CD8-positive, alpha-beta memory T cell (primary cell): ENCODE results near the gene ITIH6. TPM values are rescaled to one million over a fixed set of nuclear protein-coding genes. Genes with fewer than 3 reads are reported as not detected.

ENCODE experiments used
- CTCF ChIA-PET: fragments of 350-600 bp; sonication (Branson Sonifier 250); formaldehyde crosslinking; loops from one replicate; lab custom pipeline; 2021; ENCODE audit warnings: antibody characterized with exemption; lab: Charles Lee
- POLR2A ChIA-PET: fragments of 350-600 bp; sonication (Branson Sonifier 250); formaldehyde crosslinking; loops from one replicate; lab custom pipeline; 2021; ENCODE audit warnings: antibody characterized with exemption; lab: Charles Lee
- DNase-seq, 5 donors: peaks; one replicate each; pipeline versions ENCODE4 v3.0.0 to v3.0.0-alpha.2; 2020 to 2022; ENCODE audit warnings: mixed read lengths in 1 of 5
- H3K27ac ChIP-seq: one replicate; pipeline ENCODE4 v1.7.0; 2013; ENCODE audit warnings: low read depth, mild to moderate bottlenecking, low read length, moderate library complexity
- H3K27me3 ChIP-seq: 2 replicates; pipeline ENCODE4 v1.7.0; 2013; ENCODE audit warnings: low read length, mild to moderate bottlenecking; ENCODE audit not compliant: insufficient read depth, poor library complexity, severe bottlenecking
- H3K36me3 ChIP-seq: 2 replicates; pipeline ENCODE4 v1.7.0; 2013; ENCODE audit warnings: mild to moderate bottlenecking, low read length, moderate library complexity; ENCODE audit not compliant: insufficient read depth
- H3K4me1 ChIP-seq: 2 replicates; pipeline ENCODE4 v1.7.0; 2013; ENCODE audit warnings: mild to moderate bottlenecking, low read length, moderate library complexity; ENCODE audit not compliant: insufficient read depth
- H3K4me3 ChIP-seq: 2 replicates; pipeline ENCODE4 v1.7.0; 2013; ENCODE audit warnings: mild to moderate bottlenecking, low read length
- H3K9me3 ChIP-seq: 2 replicates; pipeline ENCODE4 v1.7.0; 2013; ENCODE audit warnings: mild to moderate bottlenecking, low read length
- H3K27ac Mint-ChIP-seq, 8 donors: one replicate each; pipeline ENCODE4 v1.8.0; 2020 to 2021; ENCODE audit warnings: mixed read lengths in 8 of 8, mild to moderate bottlenecking in 6 of 8, inconsistent platforms in 3 of 8, moderate library complexity in 3 of 8
- H3K27me3 Mint-ChIP-seq, 2 donors: one replicate each; pipeline ENCODE4 v1.8.0; 2020 to 2021; ENCODE audit warnings: mixed read lengths in 2 of 2, mild to moderate bottlenecking in 1 of 2, moderate library complexity in 1 of 2
- H3K36me3 Mint-ChIP-seq, 3 donors: one replicate each; pipeline ENCODE4 v1.8.0; 2020 to 2021; ENCODE audit warnings: mixed read lengths in 3 of 3, inconsistent platforms in 1 of 3, mild to moderate bottlenecking in 1 of 3
- H3K4me1 Mint-ChIP-seq, 3 donors: one replicate each; pipeline ENCODE4 v1.8.0; 2020 to 2021; ENCODE audit warnings: mixed read lengths in 3 of 3, inconsistent platforms in 1 of 3, mild to moderate bottlenecking in 1 of 3
- H3K4me3 Mint-ChIP-seq, 7 donors: one replicate each; pipeline ENCODE4 v1.8.0; 2020 to 2021; ENCODE audit warnings: mixed read lengths in 7 of 7, mild to moderate bottlenecking in 6 of 7, moderate library complexity in 4 of 7, inconsistent platforms in 2 of 7
- H3K9me3 Mint-ChIP-seq, 5 donors: one replicate each; pipeline ENCODE4 v1.8.0; 2020 to 2022; ENCODE audit warnings: mixed read lengths in 5 of 5, mild to moderate bottlenecking in 3 of 5, moderate library complexity in 2 of 5, inconsistent platforms in 1 of 5
- polyA plus RNA-seq: library from polyadenylated mRNA; unstranded; fragments of 300-500 nt; fragmentation: Illumina TruSeq; gene quantifications from one replicate; pipeline ENCODE4 v1.2.3, GENCODE V29; 2021
- total RNA-seq, 2 experiments: library from RNA; stranded (reverse); gene quantifications; one replicate each; pipeline ENCODE4 v1.2.3, GENCODE V29; 2021

Gene ITIH6
- total and polyA plus RNA-seq, 3 experiments from 2014 or later = not detected

GRCh38 chrX:54812306-54812705 is 14.3 kb upstream of the ITIH6 start:
- Histone ChIP-seq H3K27ac (no peak overlapping the region), H3K36me3 (peaks cover 33% of the 10 kb centered on the region), H3K4me3 (no peak overlapping the region), H3K27me3 (no peaks in the 10 kb centered on the region), H3K9me3 (no peaks in the 10 kb centered on the region), H3K4me1 (peaks cover 7% of the 10 kb centered on the region)
- ChIA-PET POLR2A (no interaction called here), CTCF (no interaction called here)
- Mint-ChIP-seq H3K4me1 (peaks cover 9 to 20% (median 12%) of the 10 kb centered on the region in 3 donors), H3K9me3 (no peaks in the 10 kb centered on the region), H3K36me3 (peaks cover 0 to 80% (median 15%) of the 10 kb centered on the region in 3 donors), H3K4me3 (no peak overlapping the region), H3K27ac (peak overlapping the region in 1 of 8 donors; percentile 11), H3K27me3 (peaks cover 0 to 14% of the 10 kb centered on the region in 2 donors)
- DNase-seq = no peak

GRCh38 chrX:54811301-54811885 is 13.3 kb upstream of the ITIH6 start:
- Histone ChIP-seq H3K9me3 (no peaks in the 10 kb centered on the region), H3K4me1 (peaks cover 7% of the 10 kb centered on the region), H3K27me3 (no peaks in the 10 kb centered on the region), H3K36me3 (peaks cover 33% of the 10 kb centered on the region), H3K4me3 (no peak overlapping the region), H3K27ac (no peak overlapping the region)
- peaks cover 0 to 76% (median 15%) of the 10 kb centered on the region in 3 donors for H3K36me3 Mint-ChIP-seq
- H3K4me1 Mint-ChIP-seq = peaks cover 9 to 24% (median 12%) of the 10 kb centered on the region in 3 donors
- DNase-seq = no peak
- peak overlapping the region in 2 of 7 donors; percentile 58 to 80 for H3K4me3 Mint-ChIP-seq
- peak overlapping the region in 2 of 8 donors; percentile 30 to 73 for H3K27ac Mint-ChIP-seq
- no peaks in the 10 kb centered on the region for H3K9me3 Mint-ChIP-seq
- peaks cover 0 to 8% of the 10 kb centered on the region in 2 donors for H3K27me3 Mint-ChIP-seq
- ChIA-PET POLR2A (no interaction called here), CTCF (no interaction called here)

DNA sequence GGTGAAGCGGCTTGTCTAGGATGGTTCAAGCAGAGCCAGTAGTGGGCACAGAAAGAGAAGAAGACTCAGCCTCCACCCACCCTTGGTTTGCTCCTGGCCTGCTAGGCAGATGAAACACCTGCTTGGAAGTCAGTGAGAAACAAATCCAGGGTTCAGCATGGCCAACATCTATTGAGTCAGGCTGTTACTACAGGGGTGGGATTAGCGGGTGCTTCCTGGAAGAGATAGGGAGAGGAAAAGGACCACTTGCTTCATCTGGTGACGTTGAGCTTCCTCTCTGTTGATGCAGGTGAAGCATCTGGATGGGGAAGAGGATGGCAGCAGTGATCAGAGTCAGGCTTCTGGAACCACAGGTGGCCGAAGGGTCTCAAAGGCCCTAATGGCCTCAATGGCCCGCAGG is 12.5 kb upstream of the ITIH6 start:
- no peaks in the 10 kb centered on the region for H3K9me3 Mint-ChIP-seq
- no peaks in the 10 kb centered on the region for H3K9me3 ChIP-seq
- peak overlapping the region in 1 of 8 donors; percentile 48 for H3K27ac Mint-ChIP-seq
- H3K27ac ChIP-seq = no peak overlapping the region
- peaks cover 0 to 8% of the 10 kb centered on the region in 2 donors for H3K27me3 Mint-ChIP-seq
- CTCF ChIA-PET = no interaction called here
- peaks cover 33% of the 10 kb centered on the region for H3K36me3 ChIP-seq
- H3K4me3 ChIP-seq = no peak overlapping the region
- H3K4me1 Mint-ChIP-seq = peaks cover 9 to 24% (median 12%) of the 10 kb centered on the region in 3 donors
- peaks cover 7% of the 10 kb centered on the region for H3K4me1 ChIP-seq
- DNase-seq = no peak
- H3K27me3 ChIP-seq = no peaks in the 10 kb centered on the region
- H3K36me3 Mint-ChIP-seq = peaks cover 0 to 67% (median 9%) of the 10 kb centered on the region in 3 donors
- no peak overlapping the region for H3K4me3 Mint-ChIP-seq
- POLR2A ChIA-PET = no interaction called here

DNA sequence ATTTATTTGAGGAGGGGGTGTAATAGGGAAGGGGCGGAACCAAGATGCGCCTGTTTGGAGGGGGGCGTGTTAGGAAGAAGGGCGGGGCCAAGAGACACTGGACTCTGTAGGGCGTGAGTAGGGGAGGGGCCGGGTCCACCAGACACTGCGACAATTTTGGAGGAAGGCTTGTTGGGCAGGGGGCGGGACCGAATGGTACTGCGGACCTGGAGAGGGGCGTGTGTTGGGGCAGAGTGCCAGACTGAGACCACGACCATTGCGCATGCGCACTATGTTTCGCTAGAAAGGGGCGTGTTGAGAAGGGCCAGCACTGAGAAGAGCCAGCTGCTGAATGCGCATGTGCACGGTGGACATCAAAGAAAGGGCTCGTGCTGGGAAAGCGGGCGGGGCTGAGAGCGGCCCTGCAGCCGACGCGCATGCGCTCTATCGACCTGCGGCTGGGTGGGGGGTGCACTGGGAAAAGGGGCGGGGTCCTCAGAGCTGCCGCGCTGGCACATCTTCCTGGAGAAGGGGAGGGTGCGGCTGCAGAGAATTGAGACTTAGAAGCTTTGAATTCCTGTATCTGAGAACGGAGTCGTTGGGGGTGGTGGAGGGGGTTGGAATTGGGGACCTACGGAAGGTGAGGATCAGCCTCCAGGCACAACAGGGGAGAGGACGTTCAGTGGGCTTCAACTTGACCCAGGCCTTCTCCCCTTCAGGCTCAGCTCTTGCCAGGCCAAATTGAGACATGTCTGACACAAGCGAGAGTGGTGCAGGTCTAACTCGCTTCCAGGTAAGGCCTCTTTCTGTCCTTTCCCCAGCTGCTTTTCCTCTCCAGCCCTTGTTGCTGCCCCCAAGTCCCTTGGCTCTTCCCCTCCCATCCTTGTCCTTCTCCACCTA is 10.8 kb upstream of the ITIH6 start:
- H3K27me3 ChIP-seq = no peaks in the 10 kb centered on the region
- H3K36me3 ChIP-seq = peaks cover 32% of the 10 kb centered on the region
- CTCF ChIA-PET = interaction anchor here (1.3 kb wide), 1 partner anchor 248 kb away, joined by 3 read pairs; no protein-coding TSS in a partner anchor
- H3K27ac ChIP-seq = peak overlapping the region; percentile 82
- H3K36me3 Mint-ChIP-seq = peaks cover 0 to 51% (median 7%) of the 10 kb centered on the region in 3 donors
- peak overlapping the region; percentile 77 to 99 (median 94) for H3K27ac Mint-ChIP-seq
- H3K4me1 Mint-ChIP-seq = peaks cover 9 to 24% (median 12%) of the 10 kb centered on the region in 3 donors
- H3K4me3 Mint-ChIP-seq = peak overlapping the region; percentile 88 to 99 (median 98)
- H3K27me3 Mint-ChIP-seq = peaks cover 0 to 8% of the 10 kb centered on the region in 2 donors
- POLR2A ChIA-PET = interaction anchor here (0.6 to 1.3 kb wide), 5 partner anchors 169 to 909 kb away, joined by 3 to 10 read pairs (median 3); partner anchors contain the start of gene PHF8
- H3K9me3 Mint-ChIP-seq = no peaks in the 10 kb centered on the region
- H3K4me1 ChIP-seq = peaks cover 7% of the 10 kb centered on the region
- peak; percentile 78 to 95 (median 87) for DNase-seq
- no peaks in the 10 kb centered on the region for H3K9me3 ChIP-seq
- H3K4me3 ChIP-seq = peak overlapping the region; percentile 86

- H3K4me3 ChIP-seq = peak overlapping the region; percentile 86
- POLR2A ChIA-PET = interaction anchor here (0.6 to 1.3 kb wide), 5 partner anchors 169 to 910 kb away, joined by 3 to 10 read pairs (median 3); partner anchors contain the start of gene PHF8
- H3K4me3 Mint-ChIP-seq = peak overlapping the region; percentile 88 to 99 (median 98)
These were observed 10.1 kb upstream of the ITIH6 start for GRCh38 chrX:54808109-54808604.

GRCh38 chrX:54807524-54808108 is 9.6 kb upstream of the ITIH6 start, which contains the start of gene MAGED2:
TSS of gene MAGED2 (plus strand) at chrX:54807745. CDS start at chrX:54809332, 1,587 bp downstream.
- CTCF ChIA-PET = interaction anchor here (0.9 kb wide), 1 partner anchor 168 kb away, joined by 3 read pairs; no protein-coding TSS in a partner anchor
- H3K27me3 Mint-ChIP-seq = peaks cover 0 to 8% of the 10 kb centered on the region in 2 donors
- H3K36me3 Mint-ChIP-seq = peaks cover 0 to 39% (median 5%) of the 10 kb centered on the region in 3 donors
- POLR2A ChIA-PET = interaction anchor here (0.6 to 1.3 kb wide), 3 partner anchors 168 to 820 kb away, joined by 3 to 10 read pairs (median 5); partner anchors contain the start of gene PHF8
- Histone ChIP-seq H3K36me3 (peaks cover 21% of the 10 kb centered on the region), H3K4me1 (peaks cover 7% of the 10 kb centered on the region), H3K27me3 (no peaks in the 10 kb centered on the region), H3K9me3 (no peaks in the 10 kb centered on the region), H3K27ac (peak within 1 kb of the TSS; percentile 82), H3K4me3 (peak within 1 kb of the TSS; percentile 86)
- H3K9me3 Mint-ChIP-seq = no peaks in the 10 kb centered on the region
- H3K4me3 Mint-ChIP-seq = peak within 1 kb of the TSS; percentile 88 to 99 (median 98)
- peak within 1 kb of the TSS; percentile 78 to 99 (median 94) for H3K27ac Mint-ChIP-seq
- peak; percentile 38 to 74 (median 49) for DNase-seq
- peaks cover 9 to 24% (median 12%) of the 10 kb centered on the region in 3 donors for H3K4me1 Mint-ChIP-seq

More at GRCh38 chrX:54808109-54808604, 10.1 kb upstream of the ITIH6 start:
- Histone ChIP-seq H3K4me1 (peaks cover 7% of the 10 kb centered on the region), H3K27ac (peak overlapping the region; percentile 82), H3K36me3 (peaks cover 25% of the 10 kb centered on the region), H3K9me3 (no peaks in the 10 kb centered on the region), H3K27me3 (no peaks in the 10 kb centered on the region)
- H3K27ac Mint-ChIP-seq = peak overlapping the region in 7 of 8 donors; percentile 88 to 99 (median 94)
- peaks cover 9 to 24% (median 12%) of the 10 kb centered on the region in 3 donors for H3K4me1 Mint-ChIP-seq
- peaks cover 0 to 8% of the 10 kb centered on the region in 2 donors for H3K27me3 Mint-ChIP-seq
- CTCF ChIA-PET = interaction anchor here (1.3 kb wide), 1 partner anchor 249 kb away, joined by 3 read pairs; no protein-coding TSS in a partner anchor
- DNase-seq = peak in 4 of 5 donors; percentile 46 to 71 (median 52)
- no peaks in the 10 kb centered on the region for H3K9me3 Mint-ChIP-seq
- H3K36me3 Mint-ChIP-seq = peaks cover 0 to 44% (median 5%) of the 10 kb centered on the region in 3 donors

GRCh38 chrX:54799046-54799445 is 991 bp upstream of the ITIH6 start:
- no peaks in the 10 kb centered on the region for H3K4me1 ChIP-seq
- H3K4me3 ChIP-seq = no peak overlapping the region
- DNase-seq = no peak
- Mint-ChIP-seq H3K9me3 (no peaks in the 10 kb centered on the region), H3K36me3 (no peaks in the 10 kb centered on the region), H3K27me3 (no peaks in the 10 kb centered on the region), H3K4me3 (no peak overlapping the region), H3K27ac (no peak overlapping the region), H3K4me1 (no peaks in the 10 kb centered on the region)
- H3K9me3 ChIP-seq = no peaks in the 10 kb centered on the region
- H3K36me3 ChIP-seq = no peaks in the 10 kb centered on the region
- H3K27ac ChIP-seq = no peak overlapping the region
- POLR2A ChIA-PET = no interaction called here
- no peaks in the 10 kb centered on the region for H3K27me3 ChIP-seq
- CTCF ChIA-PET = no interaction called here
